Amniotic stem cell (primary cell): Measurements from ENCODE around the gene MCM8.
A peak's percentile ranks its signal among the peaks of the same experiment; 100 is the strongest.
"Not testable (repeated sequence)": the region's sequence is repeated elsewhere in the genome, so short reads cannot be mapped to it uniquely, and the experiment has no call there.

Source experiments
- DNase-seq: peaks from one replicate; lab custom pipeline; 2025; lab: John Stamatoyannopoulos, UW

MCM8 gene

GRCh38 chr20:6006603-6006949 is 56.1 kb downstream of the MCM8 start:
- no peak for DNase-seq

- DNase-seq, result no peak
Measured at GRCh38 chr20:6007094-6007528, 56.7 kb downstream of the MCM8 start.

- DNase-seq, result no peak
Measured at GRCh38 chr20:6007529-6008103, 57.2 kb downstream of the MCM8 start.

GRCh38 chr20:6008254-6008653 is 57.8 kb downstream of the MCM8 start:
- peak; percentile 48 for DNase-seq

- no peak for DNase-seq
Measured at GRCh38 chr20:6012179-6012578, 61.7 kb downstream of the MCM8 start.

GRCh38 chr20:6014017-6014416 is 63.6 kb downstream of the MCM8 start:
- no peak for DNase-seq

- no peak for DNase-seq
Measured at GRCh38 chr20:6014957-6015356, 64.5 kb downstream of the MCM8 start.

- no peak for DNase-seq
Measured at GRCh38 chr20:6017467-6017866, 67.0 kb downstream of the MCM8 start.

- DNase-seq, result no peak
Measured at GRCh38 chr20:6017880-6018279, 67.4 kb downstream of the MCM8 start.

- DNase-seq, result no peak
Measured at GRCh38 chr20:6024768-6025167, 74.3 kb downstream of the MCM8 start.

GRCh38 chr20:6026051-6026450 is 75.6 kb downstream of the MCM8 start:
- DNase-seq, result no peak

GRCh38 chr20:6028818-6029217 is 78.4 kb downstream of the MCM8 start:
- no peak for DNase-seq

- no peak for DNase-seq
Measured at GRCh38 chr20:6029538-6029937, 79.1 kb downstream of the MCM8 start.

- DNase-seq, result no peak
Measured at GRCh38 chr20:6030453-6031080, 80.1 kb downstream of the MCM8 start.

GRCh38 chr20:6032907-6033306 is 82.5 kb downstream of the MCM8 start:
- not testable (repeated sequence) for DNase-seq

- no peak for DNase-seq
Measured at GRCh38 chr20:6034134-6034969, 83.9 kb downstream of the MCM8 start.

GRCh38 chr20:6036213-6036612 is 85.8 kb downstream of the MCM8 start:
- no peak for DNase-seq

GRCh38 chr20:6037082-6037481 is 86.6 kb downstream of the MCM8 start:
- DNase-seq, result no peak

- DNase-seq, result no peak
Measured at GRCh38 chr20:6038256-6038655, 87.8 kb downstream of the MCM8 start.

GRCh38 chr20:6039766-6040165 is 89.3 kb downstream of the MCM8 start:
- no peak for DNase-seq

- no peak for DNase-seq
Measured at GRCh38 chr20:6040540-6040939, 90.1 kb downstream of the MCM8 start.

GRCh38 chr20:6040958-6041807 is 90.7 kb downstream of the MCM8 start:
- no peak for DNase-seq
